Parathyroid adenoma (tissue), 2 donors: Measurements from ENCODE around the gene XRCC6.

ENCODE experiments used
- H2AFZ ChIP-seq: fragments of 300-600 bp; sonication (generic); one replicate; pipeline ENCODE4 v1.7.0; 2017; ENCODE audit warnings: antibody characterized with exemption, mild to moderate bottlenecking
- H3K27ac ChIP-seq: fragments of 300-600 bp; sonication (generic); one replicate; pipeline ENCODE4 v1.7.0; 2017
- H3K27me3 ChIP-seq: fragments of 300-600 bp; sonication (generic); one replicate; pipeline ENCODE4 v1.7.0; 2017; ENCODE audit warnings: low read length; ENCODE audit not compliant: control insufficient read depth, insufficient read depth
- H3K36me3 ChIP-seq: fragments of 300-600 bp; sonication (generic); one replicate; pipeline ENCODE4 v1.7.0; 2017; ENCODE audit warnings: low read length; ENCODE audit not compliant: control insufficient read depth, insufficient read depth
- H3K4me1 ChIP-seq: fragments of 300-600 bp; sonication (generic); one replicate; pipeline ENCODE4 v1.7.0; 2017; ENCODE audit warnings: control low read depth
- H3K4me2 ChIP-seq: fragments of 300-600 bp; sonication (generic); one replicate; pipeline ENCODE4 v1.7.0; 2017; ENCODE audit warnings: low read length
- H3K4me3 ChIP-seq: fragments of 300-600 bp; sonication (generic); one replicate; pipeline ENCODE4 v1.7.0; 2017; ENCODE audit warnings: low read depth, low read length
- H3K79me2 ChIP-seq: fragments of 300-600 bp; sonication (generic); one replicate; pipeline ENCODE4 v1.7.0; 2017; ENCODE audit warnings: control low read depth
- H3K9ac ChIP-seq: fragments of 300-600 bp; sonication (generic); one replicate; pipeline ENCODE4 v1.7.0; 2017; ENCODE audit warnings: mild to moderate bottlenecking
- H3K9me3 ChIP-seq: fragments of 300-600 bp; sonication (generic); one replicate; pipeline ENCODE4 v1.7.0; 2017; ENCODE audit warnings: low read length; ENCODE audit not compliant: control insufficient read depth
- TF ChIP-seq, protein P1 (sequence below): fragments of 300-600 bp; sonication (generic); IDR thresholded peaks from one replicate; pipeline ENCODE4 v1.7.0; 2017; ENCODE audit warnings: antibody characterized with exemption, mild to moderate bottlenecking
- donor health status: primary hyperparathyroidism.

Gene XRCC6

GRCh38 chr22:41657709-41658108, 36.6 kb downstream of the XRCC6 start:
- TF ChIP-seq, protein P1, sequence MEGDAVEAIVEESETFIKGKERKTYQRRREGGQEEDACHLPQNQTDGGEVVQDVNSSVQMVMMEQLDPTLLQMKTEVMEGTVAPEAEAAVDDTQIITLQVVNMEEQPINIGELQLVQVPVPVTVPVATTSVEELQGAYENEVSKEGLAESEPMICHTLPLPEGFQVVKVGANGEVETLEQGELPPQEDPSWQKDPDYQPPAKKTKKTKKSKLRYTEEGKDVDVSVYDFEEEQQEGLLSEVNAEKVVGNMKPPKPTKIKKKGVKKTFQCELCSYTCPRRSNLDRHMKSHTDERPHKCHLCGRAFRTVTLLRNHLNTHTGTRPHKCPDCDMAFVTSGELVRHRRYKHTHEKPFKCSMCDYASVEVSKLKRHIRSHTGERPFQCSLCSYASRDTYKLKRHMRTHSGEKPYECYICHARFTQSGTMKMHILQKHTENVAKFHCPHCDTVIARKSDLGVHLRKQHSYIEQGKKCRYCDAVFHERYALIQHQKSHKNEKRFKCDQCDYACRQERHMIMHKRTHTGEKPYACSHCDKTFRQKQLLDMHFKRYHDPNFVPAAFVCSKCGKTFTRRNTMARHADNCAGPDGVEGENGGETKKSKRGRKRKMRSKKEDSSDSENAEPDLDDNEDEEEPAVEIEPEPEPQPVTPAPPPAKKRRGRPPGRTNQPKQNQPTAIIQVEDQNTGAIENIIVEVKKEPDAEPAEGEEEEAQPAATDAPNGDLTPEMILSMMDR = no peak

DNA sequence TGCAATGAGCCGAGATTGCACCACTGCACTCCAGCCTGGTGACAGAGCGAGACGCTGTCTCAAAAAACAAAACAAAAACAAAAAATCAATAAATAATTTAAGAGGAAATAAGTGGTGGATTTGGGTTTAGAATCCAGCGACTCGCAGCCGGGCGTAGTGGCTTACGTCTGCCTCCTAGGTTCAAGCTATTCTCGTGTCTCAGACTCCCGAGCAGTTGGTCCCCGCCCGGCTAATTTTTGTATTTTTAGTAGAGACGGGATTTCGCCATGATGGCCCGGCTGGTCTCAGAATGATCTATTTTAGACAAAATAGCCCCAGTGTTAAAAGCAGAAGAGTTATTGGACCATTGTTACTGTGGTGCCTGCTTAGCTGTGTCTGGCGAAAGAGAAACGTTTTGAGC, 37.8 kb downstream of the XRCC6 start:
- H2AFZ ChIP-seq = no peak overlapping the region
- H3K4me3 ChIP-seq = no peak overlapping the region
- H3K9ac ChIP-seq = no peak overlapping the region
- TF ChIP-seq, protein P1 = no peak
- no peaks in the 10 kb centered on the region for H3K79me2 ChIP-seq
- H3K27me3 ChIP-seq = no peaks in the 10 kb centered on the region
- H3K9me3 ChIP-seq = no peaks in the 10 kb centered on the region
- no peaks in the 10 kb centered on the region for H3K36me3 ChIP-seq
- H3K4me2 ChIP-seq = no peak overlapping the region
- H3K27ac ChIP-seq = no peak overlapping the region
- H3K4me1 ChIP-seq = no peaks in the 10 kb centered on the region

More at GRCh38 chr22:41657709-41658108, 36.6 kb downstream of the XRCC6 start:
- no peaks in the 10 kb centered on the region for H3K79me2 ChIP-seq
- no peaks in the 10 kb centered on the region for H3K36me3 ChIP-seq
- no peak overlapping the region for H3K27ac ChIP-seq
- H3K4me2 ChIP-seq = no peak overlapping the region
- H3K9me3 ChIP-seq = no peaks in the 10 kb centered on the region
- H3K27me3 ChIP-seq = no peaks in the 10 kb centered on the region
- no peak overlapping the region for H2AFZ ChIP-seq
- H3K4me3 ChIP-seq = no peak overlapping the region
- no peak overlapping the region for H3K9ac ChIP-seq
- no peaks in the 10 kb centered on the region for H3K4me1 ChIP-seq

DNA sequence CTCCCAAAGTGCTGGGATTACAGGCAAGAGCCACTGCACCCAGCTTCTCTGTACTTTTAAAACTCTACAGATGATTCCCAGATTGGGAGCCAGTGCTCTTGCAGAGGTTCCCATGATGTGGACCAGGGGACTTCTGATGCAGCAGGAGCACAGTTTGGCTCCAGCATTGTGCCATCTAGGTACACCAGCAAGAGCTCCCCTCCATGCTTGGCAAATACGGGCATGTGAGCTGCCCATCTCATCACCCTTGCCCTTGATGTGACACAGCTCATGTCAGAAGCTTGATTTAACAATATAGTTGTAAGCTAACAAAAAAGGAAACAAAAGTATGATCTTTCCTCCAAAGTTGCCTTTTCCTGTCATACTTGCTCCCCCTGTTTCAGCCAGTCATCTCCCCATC, 38.8 kb downstream of the XRCC6 start:
- H3K4me2 ChIP-seq = no peak overlapping the region
- H3K4me1 ChIP-seq = no peaks in the 10 kb centered on the region
- no peaks in the 10 kb centered on the region for H3K36me3 ChIP-seq
- no peak overlapping the region for H2AFZ ChIP-seq
- no peak overlapping the region for H3K9ac ChIP-seq
- H3K27ac ChIP-seq = no peak overlapping the region
- no peak overlapping the region for H3K4me3 ChIP-seq
- H3K9me3 ChIP-seq = no peaks in the 10 kb centered on the region
- no peaks in the 10 kb centered on the region for H3K27me3 ChIP-seq
- TF ChIP-seq, protein P1 = no peak
- H3K79me2 ChIP-seq = no peaks in the 10 kb centered on the region

DNA sequence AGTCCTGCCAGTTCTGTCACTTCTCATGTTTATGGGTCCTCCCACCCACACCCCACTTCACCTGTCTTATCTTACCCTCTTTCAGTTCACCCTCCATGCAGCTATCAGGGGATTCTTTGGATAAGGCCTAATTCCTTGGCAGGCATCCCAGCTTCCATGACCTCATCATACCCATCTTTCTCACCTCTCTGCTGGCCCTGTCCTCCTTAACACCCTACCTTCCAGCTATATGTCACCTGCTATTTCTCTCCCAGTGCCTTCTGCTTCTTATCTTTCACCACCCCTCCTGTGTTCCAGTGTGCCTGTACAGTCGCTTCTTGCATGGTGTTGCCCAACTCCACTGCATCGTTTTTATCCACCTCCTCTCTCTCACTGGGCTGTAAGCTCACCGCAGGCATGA, 39.3 kb downstream of the XRCC6 start:
- no peak overlapping the region for H3K27ac ChIP-seq
- no peaks in the 10 kb centered on the region for H3K9me3 ChIP-seq
- H2AFZ ChIP-seq = no peak overlapping the region
- no peak overlapping the region for H3K4me3 ChIP-seq
- H3K36me3 ChIP-seq = no peaks in the 10 kb centered on the region
- no peaks in the 10 kb centered on the region for H3K4me1 ChIP-seq
- no peak overlapping the region for H3K4me2 ChIP-seq
- no peaks in the 10 kb centered on the region for H3K79me2 ChIP-seq
- TF ChIP-seq, protein P1 = no peak
- no peaks in the 10 kb centered on the region for H3K27me3 ChIP-seq
- H3K9ac ChIP-seq = no peak overlapping the region

DNA sequence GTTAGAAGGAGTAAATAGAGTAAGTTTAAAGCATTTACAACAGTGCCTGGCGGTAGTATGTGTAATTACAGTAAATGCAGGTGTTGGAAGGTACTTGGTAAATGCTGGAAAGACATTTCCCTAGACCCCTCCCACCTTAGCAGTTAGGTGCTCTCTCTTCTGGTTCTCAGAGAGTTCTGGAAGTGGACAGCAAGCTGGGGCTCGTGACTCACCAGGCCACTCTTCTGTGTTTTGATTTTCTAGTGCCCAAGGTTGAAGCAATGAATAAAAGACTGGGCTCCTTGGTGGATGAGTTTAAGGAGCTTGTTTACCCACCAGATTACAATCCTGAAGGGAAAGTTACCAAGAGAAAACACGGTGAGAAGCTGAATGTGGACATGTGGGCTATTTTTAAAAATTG, 40.0 kb downstream of the XRCC6 start:
- H3K79me2 ChIP-seq = no peaks in the 10 kb centered on the region
- H3K36me3 ChIP-seq = no peaks in the 10 kb centered on the region
- no peaks in the 10 kb centered on the region for H3K9me3 ChIP-seq
- no peak overlapping the region for H3K4me3 ChIP-seq
- no peaks in the 10 kb centered on the region for H3K27me3 ChIP-seq
- H3K9ac ChIP-seq = no peak overlapping the region
- no peak overlapping the region for H3K4me2 ChIP-seq
- no peaks in the 10 kb centered on the region for H3K4me1 ChIP-seq
- TF ChIP-seq, protein P1 = no peak
- no peak overlapping the region for H2AFZ ChIP-seq
- no peak overlapping the region for H3K27ac ChIP-seq
